HG03097 (cell line): ENCODE results near the gene MAGI3.
"Not testable (repeated sequence)": the region's sequence is repeated elsewhere in the genome, so short reads cannot be mapped to it uniquely, and the experiment has no call there.

Source experiments
- ATAC-seq: cut with Tn5 transposase; IDR thresholded peaks from one replicate; pipeline ENCODE4 v1.9.1; 2021; ENCODE audit not compliant: unreplicated experiment, low FRiP score

MAGI3 gene

GRCh38 chr1:113552244-113552643 is 161.9 kb downstream of the MAGI3 start:
- no peak for ATAC-seq

GRCh38 chr1:113557187-113557586 is 166.9 kb downstream of the MAGI3 start:
- ATAC-seq, result no peak

GRCh38 chr1:113565621-113566020 is 175.3 kb downstream of the MAGI3 start:
- ATAC-seq, result no peak

- no peak for ATAC-seq
Observed at GRCh38 chr1:113567427-113567826, 177.1 kb downstream of the MAGI3 start.

- ATAC-seq, result not testable (repeated sequence)
Observed at GRCh38 chr1:113575744-113576260, 185.5 kb downstream of the MAGI3 start.

- no peak for ATAC-seq
Observed at GRCh38 chr1:113576271-113576670, 186.0 kb downstream of the MAGI3 start.

- no peak for ATAC-seq
Observed at GRCh38 chr1:113579256-113580018, 189.1 kb downstream of the MAGI3 start.

GRCh38 chr1:113581323-113581722 is 191.0 kb downstream of the MAGI3 start:
- ATAC-seq, result no peak

- ATAC-seq, result no peak
Observed at GRCh38 chr1:113582084-113582483, 191.8 kb downstream of the MAGI3 start.

GRCh38 chr1:113587475-113587874 is 197.2 kb downstream of the MAGI3 start:
- ATAC-seq, result no peak

- no peak for ATAC-seq
Observed at GRCh38 chr1:113592230-113592629, 201.9 kb downstream of the MAGI3 start.

- no peak for ATAC-seq
Observed at GRCh38 chr1:113593550-113594297, 203.4 kb downstream of the MAGI3 start.

GRCh38 chr1:113604466-113604865 is 214.2 kb downstream of the MAGI3 start:
- not testable (repeated sequence) for ATAC-seq

GRCh38 chr1:113605146-113605545 is 214.8 kb downstream of the MAGI3 start:
- no peak for ATAC-seq

- ATAC-seq, result no peak
Observed at GRCh38 chr1:113608399-113608798, 218.1 kb downstream of the MAGI3 start.

GRCh38 chr1:113610372-113610771 is 220.1 kb downstream of the MAGI3 start:
- ATAC-seq, result no peak

GRCh38 chr1:113615425-113615824 is 225.1 kb downstream of the MAGI3 start:
- ATAC-seq, result no peak

GRCh38 chr1:113616156-113616555 is 225.8 kb downstream of the MAGI3 start:
- no peak for ATAC-seq

GRCh38 chr1:113617438-113618141 is 227.3 kb downstream of the MAGI3 start:
- no peak for ATAC-seq

GRCh38 chr1:113628997-113629396 is 238.7 kb downstream of the MAGI3 start:
- no peak for ATAC-seq
